HuH-7 (cell line): Measurements from ENCODE around the gene ZNF473.
"Not testable (repeated sequence)": the region's sequence is repeated elsewhere in the genome, so short reads cannot be mapped to it uniquely, and the experiment has no call there.

Source experiments
- DNase-seq: peaks from one replicate; pipeline ENCODE4 v3.0.0; 2011; ENCODE audit warnings: low spot score

The ZNF473 gene

GRCh38 chr19:50099696-50100095 is 73.9 kb downstream of the ZNF473 start:
- DNase-seq = not testable (repeated sequence)

- not testable (repeated sequence) for DNase-seq
Measured at GRCh38 chr19:50100946-50101345, 75.1 kb downstream of the ZNF473 start.
